ENCODE measurements around the gene KLRF2. TPM values are rescaled to one million over a fixed set of nuclear protein-coding genes. Genes with fewer than 3 reads are reported as not detected.
A peak's percentile ranks its signal among the peaks of the same experiment; 100 is the strongest.

Gene KLRF2
- total RNA-seq, 2 experiments from 2014 or later: 0.79 to 0.94 TPM

DNA sequence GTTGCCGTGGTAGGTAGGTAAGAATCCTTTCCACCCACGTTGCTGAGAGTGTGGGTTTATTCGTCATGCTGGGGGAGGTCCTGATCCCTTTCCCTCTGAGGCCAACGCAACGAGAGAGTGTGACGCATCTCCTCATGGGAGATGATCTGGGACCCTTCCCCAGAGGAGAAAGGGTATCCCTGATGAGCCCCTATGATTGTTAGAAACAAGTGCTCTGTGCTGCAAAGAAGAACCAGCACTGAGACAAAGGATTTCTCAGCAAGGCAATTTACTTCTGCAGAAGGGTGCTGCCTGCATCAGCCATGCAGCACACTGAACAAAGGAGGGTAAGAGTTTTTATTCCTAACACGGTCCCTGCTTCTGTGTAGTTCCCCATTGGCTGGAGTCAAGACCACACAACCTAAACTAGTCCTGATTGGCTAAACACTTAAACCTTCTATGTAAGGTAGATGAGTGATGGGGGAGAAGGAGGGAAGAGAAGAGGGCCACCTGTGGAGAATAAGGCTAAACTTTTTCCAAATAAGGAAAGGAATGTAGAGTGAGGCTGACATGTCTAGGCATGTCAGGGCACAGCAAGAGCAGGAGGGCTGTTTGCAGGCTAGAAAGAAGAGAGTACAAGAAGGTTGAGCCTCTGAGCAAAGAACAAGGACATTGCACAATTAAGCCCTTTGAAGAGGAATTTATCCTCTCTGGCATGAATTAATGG is 29.6 kb downstream of the KLRF2 start:
- Mint-ChIP-seq H3K27me3 (ENCODE audit: low read depth) (peaks cover 2% of the 10 kb centered on the region), H3K36me3 (ENCODE audit: low read depth) (peaks cover 62% of the 10 kb centered on the region), H3K27ac (peak overlapping the region; percentile 19), H3K4me1 (ENCODE audit: low read depth) (peaks cover 52% of the 10 kb centered on the region), H3K4me3 (no peak overlapping the region), H3K9me3 (ENCODE audit: insufficient read depth) (peaks cover 57% of the 10 kb centered on the region)
- POLR2A ChIA-PET: no interaction called here
- ATAC-seq (no peak), DNase-seq (no peak)
- CTCF ChIA-PET: no interaction called here

DNA sequence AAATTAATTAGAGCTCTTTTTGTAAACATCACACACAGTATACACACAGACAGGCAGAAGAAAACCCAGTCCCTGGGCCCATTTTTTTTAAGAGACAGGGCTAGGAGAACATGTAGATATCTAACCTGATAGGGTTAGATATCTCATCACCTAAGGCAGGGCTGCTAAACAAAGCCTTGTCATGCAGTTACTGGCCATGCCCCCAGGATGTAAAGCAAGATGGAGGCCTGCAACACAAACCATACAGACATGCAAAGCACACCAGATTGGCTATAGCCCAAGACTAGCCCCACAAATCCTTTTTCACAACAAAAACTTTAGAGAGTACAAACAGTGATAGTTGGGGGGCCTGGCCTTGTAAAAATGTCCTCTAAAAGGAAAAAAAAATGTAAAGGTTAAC is 30.4 kb downstream of the KLRF2 start:
- ATAC-seq (no peak), DNase-seq (no peak)
- ChIA-PET POLR2A (interaction anchor here (0.6 kb wide), 1 partner anchor 232 kb away, joined by 3 read pairs; no protein-coding TSS in a partner anchor), CTCF (interaction anchor here (1.2 kb wide), 1 partner anchor 98 kb away, joined by 3 read pairs; no protein-coding TSS in a partner anchor)
- Mint-ChIP-seq H3K9me3 (ENCODE audit: insufficient read depth) (peaks cover 57% of the 10 kb centered on the region), H3K4me3 (no peak overlapping the region), H3K27me3 (ENCODE audit: low read depth) (peaks cover 2% of the 10 kb centered on the region), H3K36me3 (ENCODE audit: low read depth) (peaks cover 55% of the 10 kb centered on the region), H3K4me1 (ENCODE audit: low read depth) (peaks cover 43% of the 10 kb centered on the region), H3K27ac (peak overlapping the region; percentile 39)

DNA sequence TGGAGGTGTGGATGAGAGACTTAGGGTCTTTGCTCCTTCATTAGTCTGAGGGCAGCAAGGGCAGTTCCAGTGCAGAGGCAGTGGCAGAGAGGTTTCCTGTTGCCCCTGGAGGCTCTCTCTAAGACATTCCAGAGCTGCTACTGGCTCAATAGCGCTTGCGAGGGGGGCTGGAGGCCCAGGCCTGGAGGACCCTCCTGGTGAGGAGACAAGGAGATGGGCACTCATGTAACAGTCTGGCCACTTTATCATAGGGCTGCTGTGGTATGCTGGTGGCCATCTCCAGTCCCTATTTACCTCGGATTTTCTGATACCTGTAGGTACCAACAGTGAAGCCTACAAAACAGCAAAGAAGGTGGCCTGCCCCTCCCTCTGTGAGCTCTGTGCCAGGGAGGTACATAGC is 38.2 kb downstream of the KLRF2 start:
- H3K4me3 Mint-ChIP-seq: no peak overlapping the region
- DNase-seq: no peak
- POLR2A ChIA-PET: no interaction called here
- no peak for ATAC-seq
- peaks cover 13% of the 10 kb centered on the region for H3K36me3 Mint-ChIP-seq (ENCODE audit: low read depth)
- CTCF ChIA-PET: interaction anchor here (1.1 to 1.2 kb wide), 2 partner anchors 12 to 102 kb away, joined by 3 read pairs; no protein-coding TSS in a partner anchor
- H3K4me1 Mint-ChIP-seq (ENCODE audit: low read depth): peaks cover 17% of the 10 kb centered on the region
- no peaks in the 10 kb centered on the region for H3K9me3 Mint-ChIP-seq (ENCODE audit: insufficient read depth)
- H3K27me3 Mint-ChIP-seq (ENCODE audit: low read depth): peaks cover 2% of the 10 kb centered on the region
- H3K27ac Mint-ChIP-seq: no peak overlapping the region

DNA sequence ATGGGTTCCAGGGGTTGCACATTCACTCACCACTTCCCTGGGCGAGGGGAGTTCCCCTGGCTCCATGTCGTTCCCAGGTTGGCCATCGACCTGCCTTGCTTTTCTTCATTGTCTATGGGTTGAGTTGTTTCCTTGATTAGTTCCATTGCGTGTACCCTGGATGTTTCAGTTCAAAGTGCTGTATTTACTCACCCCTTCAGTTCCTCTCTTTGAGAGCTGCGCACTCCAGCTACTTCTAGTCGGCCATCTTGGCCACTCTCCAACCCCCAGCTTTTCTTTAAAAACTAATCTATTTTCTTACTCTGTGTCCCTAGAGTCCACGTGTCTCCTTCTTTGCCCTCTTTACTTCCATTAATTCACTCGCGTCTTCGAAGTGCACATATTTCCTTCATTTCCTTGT is 39.2 kb downstream of the KLRF2 start:
- no peaks in the 10 kb centered on the region for H3K9me3 Mint-ChIP-seq (ENCODE audit: insufficient read depth)
- DNase-seq (no peak), ATAC-seq (no peak)
- H3K27ac Mint-ChIP-seq: no peak overlapping the region
- H3K4me3 Mint-ChIP-seq: no peak overlapping the region
- peaks cover 22% of the 10 kb centered on the region for H3K4me1 Mint-ChIP-seq (ENCODE audit: low read depth)
- H3K27me3 Mint-ChIP-seq (ENCODE audit: low read depth): peaks cover under 1% of the 10 kb centered on the region
- ChIA-PET POLR2A (no interaction called here), CTCF (interaction anchor here (1.0 to 2.7 kb wide), 4 partner anchors 13 to 106 kb away, joined by 3 to 25 read pairs (median 4); no protein-coding TSS in a partner anchor)
- H3K36me3 Mint-ChIP-seq (ENCODE audit: low read depth): peaks cover 13% of the 10 kb centered on the region

GRCh38 chr12:9922429-9922828 is 41.1 kb downstream of the KLRF2 start:
- peak overlapping the region; percentile 1 for H3K4me3 Mint-ChIP-seq
- peak overlapping the region; percentile 48 for H3K27ac Mint-ChIP-seq

GRCh38 chr12:9925705-9926393 is 44.6 kb downstream of the KLRF2 start:
- Mint-ChIP-seq H3K36me3 (ENCODE audit: low read depth) (peaks cover 6% of the 10 kb centered on the region), H3K4me3 (peak overlapping the region; percentile 60), H3K27ac (peak overlapping the region; percentile 77), H3K4me1 (ENCODE audit: low read depth) (peaks cover 37% of the 10 kb centered on the region), H3K9me3 (ENCODE audit: insufficient read depth) (no peaks in the 10 kb centered on the region), H3K27me3 (ENCODE audit: low read depth) (peaks cover 7% of the 10 kb centered on the region)
- CTCF ChIA-PET: interaction anchor here (0.6 to 5.9 kb wide), 20 partner anchors 10 to 209 kb away, joined by 3 to 41 read pairs (median 4); no protein-coding TSS in a partner anchor
- ATAC-seq (peak; percentile 69), DNase-seq (peak; percentile 33)
- POLR2A ChIA-PET: no interaction called here

More at GRCh38 chr12:9922429-9922828, 41.1 kb downstream of the KLRF2 start:
- H3K36me3 Mint-ChIP-seq (ENCODE audit: low read depth): peaks cover 13% of the 10 kb centered on the region
- H3K9me3 Mint-ChIP-seq (ENCODE audit: insufficient read depth): no peaks in the 10 kb centered on the region
- DNase-seq: no peak
- ChIA-PET POLR2A (no interaction called here), CTCF (interaction anchor here (1.2 to 2.7 kb wide), 8 partner anchors 15 to 180 kb away, joined by 4 to 25 read pairs (median 6); no protein-coding TSS in a partner anchor)
- peaks cover 27% of the 10 kb centered on the region for H3K4me1 Mint-ChIP-seq (ENCODE audit: low read depth)
- ATAC-seq: peak; percentile 63
- H3K27me3 Mint-ChIP-seq (ENCODE audit: low read depth): peaks cover 4% of the 10 kb centered on the region

DNA sequence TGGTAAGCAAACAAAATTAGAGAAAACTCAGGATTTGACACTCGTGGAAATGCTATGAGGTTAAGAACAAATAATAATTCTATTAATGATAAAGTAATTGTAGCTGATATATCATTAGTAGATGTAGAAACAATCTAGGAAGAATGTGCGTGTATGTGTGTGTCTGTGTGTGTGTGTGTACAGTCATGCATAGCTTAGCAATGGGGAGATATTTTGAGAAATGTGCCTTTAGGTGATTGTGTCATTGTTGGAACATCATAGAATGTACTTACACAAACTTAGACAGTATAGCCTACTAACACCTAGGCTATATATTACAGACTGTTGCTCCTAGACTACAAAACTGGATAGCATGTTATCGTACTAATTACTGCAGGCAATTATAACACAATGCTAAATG is 45.6 kb downstream of the KLRF2 start:
- Mint-ChIP-seq H3K4me1 (ENCODE audit: low read depth) (peaks cover 34% of the 10 kb centered on the region), H3K4me3 (no peak overlapping the region), H3K27ac (no peak overlapping the region), H3K27me3 (ENCODE audit: low read depth) (peaks cover 7% of the 10 kb centered on the region), H3K9me3 (ENCODE audit: insufficient read depth) (no peaks in the 10 kb centered on the region), H3K36me3 (ENCODE audit: low read depth) (peaks cover 5% of the 10 kb centered on the region)
- POLR2A ChIA-PET: interaction anchor here (1.8 kb wide), 1 partner anchor 113 kb away, joined by 6 read pairs; no protein-coding TSS in a partner anchor
- CTCF ChIA-PET: interaction anchor here (1.0 to 5.9 kb wide), 7 partner anchors 13 to 184 kb away, joined by 3 to 29 read pairs (median 9); no protein-coding TSS in a partner anchor
- DNase-seq: no peak
- no peak for ATAC-seq

- no peak for ATAC-seq
- ChIA-PET POLR2A (interaction anchor here (0.7 to 1.8 kb wide), 2 partner anchors 21 to 115 kb away, joined by 3 to 6 read pairs; no protein-coding TSS in a partner anchor), CTCF (interaction anchor here (0.6 to 5.9 kb wide), 7 partner anchors 11 to 211 kb away, joined by 3 to 29 read pairs (median 4); partner anchors contain the start of gene CLEC2B)
- Mint-ChIP-seq H3K27me3 (ENCODE audit: low read depth) (peaks cover 9% of the 10 kb centered on the region), H3K4me3 (no peak overlapping the region), H3K27ac (no peak overlapping the region), H3K4me1 (ENCODE audit: low read depth) (peaks cover 19% of the 10 kb centered on the region), H3K36me3 (ENCODE audit: low read depth) (no peaks in the 10 kb centered on the region), H3K9me3 (ENCODE audit: insufficient read depth) (no peaks in the 10 kb centered on the region)
- no peak for DNase-seq
Measured at GRCh38 chr12:9928607-9929006, 47.3 kb downstream of the KLRF2 start.

DNA sequence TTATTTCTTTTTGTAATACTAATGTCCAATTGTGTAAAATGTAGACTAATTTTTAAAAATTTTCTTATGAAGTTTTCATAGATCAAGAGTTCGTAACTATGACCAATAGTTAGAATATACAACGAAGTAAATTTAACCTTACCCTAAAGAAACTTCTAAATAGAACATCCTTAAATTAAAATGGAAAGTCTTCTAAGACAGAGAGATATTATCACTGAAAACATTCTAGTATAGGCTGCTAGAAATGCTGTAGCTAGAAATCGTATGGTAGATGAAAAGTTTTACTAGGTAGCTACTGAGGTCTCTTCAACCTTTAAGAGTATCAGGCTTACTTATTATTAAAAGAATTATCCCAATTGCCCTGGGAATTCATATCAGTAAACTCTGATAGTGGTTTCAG is 50.0 kb downstream of the KLRF2 start:
- ChIA-PET CTCF (interaction anchor here (0.9 to 1.4 kb wide), 5 partner anchors 9 to 180 kb away, joined by 3 to 7 read pairs (median 4); no protein-coding TSS in a partner anchor), POLR2A (no interaction called here)
- Mint-ChIP-seq H3K36me3 (ENCODE audit: low read depth) (no peaks in the 10 kb centered on the region), H3K4me1 (ENCODE audit: low read depth) (peaks cover 9% of the 10 kb centered on the region), H3K9me3 (ENCODE audit: insufficient read depth) (no peaks in the 10 kb centered on the region), H3K4me3 (no peak overlapping the region), H3K27me3 (ENCODE audit: low read depth) (peaks cover 9% of the 10 kb centered on the region), H3K27ac (no peak overlapping the region)
- DNase-seq (no peak), ATAC-seq (no peak)

GRCh38 chr12:9932270-9932669 is 51.0 kb downstream of the KLRF2 start, which contains the start of gene CLEC2A:
Gene CLEC2A, minus strand, starts transcription at chr12:9932370. Its CDS starts 41 bp downstream, at chr12:9932329.
- ChIA-PET CTCF (interaction anchor here (0.7 to 1.3 kb wide), 6 partner anchors 8 to 181 kb away, joined by 3 to 7 read pairs (median 4); no protein-coding TSS in a partner anchor), POLR2A (no interaction called here)
- ATAC-seq: no peak
- Mint-ChIP-seq H3K9me3 (ENCODE audit: insufficient read depth) (no peaks in the 10 kb centered on the region), H3K27me3 (ENCODE audit: low read depth) (peaks cover 4% of the 10 kb centered on the region), H3K27ac (no peak within 1 kb of the TSS), H3K36me3 (ENCODE audit: low read depth) (no peaks in the 10 kb centered on the region), H3K4me1 (ENCODE audit: low read depth) (peaks cover 9% of the 10 kb centered on the region), H3K4me3 (no peak within 1 kb of the TSS)
- DNase-seq: no peak

- Mint-ChIP-seq H3K4me1 (ENCODE audit: low read depth) (no peaks in the 10 kb centered on the region), H3K27ac (no peak overlapping the region), H3K36me3 (ENCODE audit: low read depth) (no peaks in the 10 kb centered on the region), H3K9me3 (ENCODE audit: insufficient read depth) (no peaks in the 10 kb centered on the region), H3K4me3 (no peak overlapping the region), H3K27me3 (ENCODE audit: low read depth) (peaks cover 6% of the 10 kb centered on the region)
- POLR2A ChIA-PET: no interaction called here
- CTCF ChIA-PET: interaction anchor here (0.6 to 2.2 kb wide), 2 partner anchors 16 to 120 kb away, joined by 3 to 8 read pairs; no protein-coding TSS in a partner anchor
- ATAC-seq: no peak
- DNase-seq: no peak
Measured at GRCh38 chr12:9933958-9934357, 52.7 kb downstream of the KLRF2 start.
